ENCODE measurements around the gene DBH.

DNA sequence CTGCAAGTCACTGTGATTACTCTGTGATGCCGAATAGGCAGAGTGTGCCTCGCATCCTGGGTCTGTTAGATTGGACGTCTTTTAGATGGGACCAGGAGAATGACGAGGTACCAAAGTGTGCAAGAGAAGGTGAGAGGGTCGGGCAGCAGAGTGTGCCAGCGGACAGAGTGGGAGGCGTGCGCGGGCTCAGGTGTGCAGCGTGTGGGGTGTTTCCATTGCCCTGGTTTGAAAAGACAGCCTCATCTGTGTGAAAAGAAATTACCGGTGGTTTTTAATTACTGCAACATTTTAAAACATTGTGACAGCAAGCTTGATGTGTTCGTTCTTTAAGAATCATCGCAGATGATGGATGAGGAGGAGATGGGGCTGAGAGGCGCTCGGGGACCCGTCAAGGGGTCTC lies 22.7 kb upstream of the DBH start:
- no peak for TF ChIP-seq POLR2A (IDR thresholded peaks at IDR 0.05)
- TF ChIP-seq, protein P1, sequence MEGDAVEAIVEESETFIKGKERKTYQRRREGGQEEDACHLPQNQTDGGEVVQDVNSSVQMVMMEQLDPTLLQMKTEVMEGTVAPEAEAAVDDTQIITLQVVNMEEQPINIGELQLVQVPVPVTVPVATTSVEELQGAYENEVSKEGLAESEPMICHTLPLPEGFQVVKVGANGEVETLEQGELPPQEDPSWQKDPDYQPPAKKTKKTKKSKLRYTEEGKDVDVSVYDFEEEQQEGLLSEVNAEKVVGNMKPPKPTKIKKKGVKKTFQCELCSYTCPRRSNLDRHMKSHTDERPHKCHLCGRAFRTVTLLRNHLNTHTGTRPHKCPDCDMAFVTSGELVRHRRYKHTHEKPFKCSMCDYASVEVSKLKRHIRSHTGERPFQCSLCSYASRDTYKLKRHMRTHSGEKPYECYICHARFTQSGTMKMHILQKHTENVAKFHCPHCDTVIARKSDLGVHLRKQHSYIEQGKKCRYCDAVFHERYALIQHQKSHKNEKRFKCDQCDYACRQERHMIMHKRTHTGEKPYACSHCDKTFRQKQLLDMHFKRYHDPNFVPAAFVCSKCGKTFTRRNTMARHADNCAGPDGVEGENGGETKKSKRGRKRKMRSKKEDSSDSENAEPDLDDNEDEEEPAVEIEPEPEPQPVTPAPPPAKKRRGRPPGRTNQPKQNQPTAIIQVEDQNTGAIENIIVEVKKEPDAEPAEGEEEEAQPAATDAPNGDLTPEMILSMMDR (IDR thresholded peaks at IDR 0.05): no peak

All from esophagus squamous epithelium (tissue), 4 donors.